Putamen (tissue), 1 donor: ENCODE results near the gene RNF5.
A peak's percentile ranks its signal among the peaks of the same experiment; 100 is the strongest.
"Not testable (repeated sequence)": the region's sequence is repeated elsewhere in the genome, so short reads cannot be mapped to it uniquely, and the experiment has no call there.

Experiments used
- DNase-seq: peaks from one replicate; pipeline ENCODE4 v3.0.0-alpha.2; 2016; ENCODE audit warnings: low spot score

The RNF5 gene

DNA sequence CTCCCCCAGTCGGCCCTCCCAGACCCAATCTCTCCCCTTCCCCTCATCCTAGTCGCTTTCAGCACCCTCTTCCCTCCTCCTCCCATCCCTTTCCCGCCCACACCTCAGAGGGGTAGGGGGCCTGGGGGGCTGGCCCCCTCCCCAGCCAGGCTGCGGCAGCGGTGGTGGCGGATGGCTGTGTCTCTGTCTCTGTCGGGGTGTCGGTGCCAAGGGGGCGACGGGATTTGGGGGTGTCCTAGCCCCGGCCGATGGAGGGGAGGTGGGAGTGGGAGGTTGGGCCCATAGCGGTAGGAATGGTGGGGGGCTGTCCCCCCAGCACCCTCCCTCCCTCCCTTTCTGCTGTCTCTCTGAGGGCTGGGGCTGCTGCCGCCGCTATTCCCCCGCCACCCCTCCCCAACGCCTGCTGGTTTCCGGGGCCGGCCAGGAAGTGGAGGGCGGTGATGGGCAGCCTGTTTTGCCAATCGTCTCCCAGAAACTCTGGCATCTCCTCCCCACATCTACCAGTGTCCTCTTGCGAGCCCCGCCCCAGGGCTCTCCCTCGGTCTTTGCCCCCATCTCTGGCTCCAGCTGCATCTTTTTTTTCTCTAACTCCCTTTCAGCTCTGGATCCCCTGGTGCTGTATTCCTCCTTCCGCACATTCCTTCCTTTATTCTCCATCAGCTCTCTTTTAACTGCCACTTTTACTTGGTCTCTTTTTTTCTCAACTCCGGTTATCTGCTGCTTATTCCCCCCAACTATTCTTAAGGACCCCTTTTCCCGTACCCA, 2.3 kb upstream of the RNF5 start, which contains the start of gene AGPAT1:
TSS of gene AGPAT1 (minus strand) at position 374 of the 765 bp plus-strand sequence. CDS start 4,588 bp downstream, outside the sequence.
- DNase-seq, result peak; percentile 99

DNA sequence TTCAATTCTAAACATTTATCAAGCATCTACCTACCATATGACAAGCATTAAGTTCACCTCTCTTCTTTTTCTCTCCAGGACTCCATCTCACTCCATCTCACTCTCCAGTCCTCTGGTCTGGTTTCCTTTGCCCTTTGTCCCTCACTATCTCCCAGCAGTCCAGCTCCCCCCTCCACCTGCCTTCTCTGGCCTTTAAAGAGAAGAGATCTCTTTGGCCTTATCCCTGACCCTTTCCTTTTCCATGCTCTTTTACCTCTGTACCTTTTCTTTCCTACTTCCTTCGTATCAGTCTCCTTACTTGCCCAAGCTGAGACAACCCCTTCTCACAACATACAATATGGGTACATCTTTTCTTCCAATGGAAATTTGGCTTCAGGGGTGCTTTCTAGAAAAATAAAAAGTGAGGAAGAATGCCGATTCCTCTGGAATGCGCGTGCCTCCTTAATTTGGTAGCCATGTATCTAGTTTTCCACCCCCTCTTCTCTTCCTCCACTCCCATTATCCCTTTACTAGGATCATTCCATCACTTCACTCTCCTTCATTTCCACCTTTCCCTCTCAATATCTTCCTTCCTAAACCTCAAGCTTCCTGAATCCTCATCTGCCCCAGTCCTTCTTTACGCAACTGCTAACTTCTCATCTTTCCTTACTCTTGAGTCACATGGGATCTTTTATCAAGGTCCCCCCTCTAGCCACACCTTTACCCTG, 1.6 kb upstream of the RNF5 start:
- no peak for DNase-seq

DNA sequence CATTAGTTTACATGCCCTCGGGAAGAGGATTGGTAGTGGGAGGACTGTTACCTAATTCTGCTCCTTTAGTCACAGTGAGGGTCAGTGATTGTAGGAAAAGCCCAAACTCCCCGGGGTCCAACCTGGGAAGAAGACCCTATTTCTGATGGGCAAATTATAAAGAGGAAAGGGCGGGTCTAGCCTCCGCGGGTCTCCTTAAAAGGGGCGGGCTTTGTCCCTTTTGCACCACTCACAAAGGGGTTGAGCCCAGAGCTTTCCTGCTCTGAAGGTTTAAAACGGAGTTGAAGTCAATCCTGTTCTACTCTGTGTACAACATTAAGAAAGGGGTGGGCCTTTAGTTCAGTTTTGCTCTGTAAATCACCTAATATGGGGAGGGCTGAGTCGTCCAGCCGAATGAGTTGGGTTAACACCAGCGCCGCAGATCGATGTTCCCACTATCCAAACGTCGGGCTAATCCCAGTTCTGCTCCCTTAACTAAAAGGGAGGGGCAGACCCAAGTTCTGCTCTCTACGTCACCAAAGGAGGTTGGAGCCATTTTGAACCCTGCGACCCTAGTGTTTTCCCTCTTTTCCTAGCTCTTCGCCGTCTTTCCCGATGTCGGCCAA, 920 bp upstream of the RNF5 start:
- no peak for DNase-seq

DNA sequence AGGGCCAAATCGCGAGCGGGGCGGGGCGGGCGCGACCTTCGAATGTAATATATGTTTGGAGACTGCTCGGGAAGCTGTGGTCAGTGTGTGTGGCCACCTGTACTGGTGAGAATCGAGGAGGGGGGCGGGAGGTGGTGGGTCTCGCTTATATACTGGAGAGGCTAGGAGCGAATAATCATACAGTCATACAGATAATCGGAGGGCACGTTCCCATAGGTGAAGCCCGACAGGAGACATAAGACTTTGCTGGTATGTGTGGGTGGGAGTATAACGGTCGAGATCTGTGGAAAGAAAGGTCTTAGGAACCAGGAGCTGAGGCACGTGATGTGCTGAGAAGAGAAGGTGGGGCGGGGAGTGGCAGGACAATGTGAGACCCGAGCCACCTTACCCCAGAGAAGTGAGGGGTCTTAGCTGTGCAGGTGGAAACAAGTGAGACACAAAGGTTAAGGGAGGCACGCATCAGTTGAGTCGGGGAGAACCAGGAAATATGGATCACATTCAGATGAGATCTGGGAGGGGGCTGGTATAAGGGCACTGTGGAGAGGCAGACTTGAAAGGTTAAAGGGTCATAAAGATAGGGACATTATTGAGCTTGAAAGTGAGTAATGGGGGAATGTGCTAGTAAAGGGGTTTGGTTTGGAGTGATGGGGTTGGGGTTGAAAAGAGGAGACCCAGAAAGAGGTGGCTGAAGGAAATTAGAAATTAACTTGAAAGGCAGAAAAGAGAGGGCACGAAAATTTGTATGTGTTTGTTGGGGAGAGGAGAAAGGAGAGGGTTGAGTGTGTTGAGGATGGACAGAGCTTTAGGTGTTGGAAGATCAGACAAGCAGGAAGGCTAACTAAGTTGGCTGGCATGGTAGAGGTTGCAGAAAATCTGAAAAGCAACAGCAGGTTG, 589 bp downstream of the RNF5 start:
- DNase-seq, result no peak

DNA sequence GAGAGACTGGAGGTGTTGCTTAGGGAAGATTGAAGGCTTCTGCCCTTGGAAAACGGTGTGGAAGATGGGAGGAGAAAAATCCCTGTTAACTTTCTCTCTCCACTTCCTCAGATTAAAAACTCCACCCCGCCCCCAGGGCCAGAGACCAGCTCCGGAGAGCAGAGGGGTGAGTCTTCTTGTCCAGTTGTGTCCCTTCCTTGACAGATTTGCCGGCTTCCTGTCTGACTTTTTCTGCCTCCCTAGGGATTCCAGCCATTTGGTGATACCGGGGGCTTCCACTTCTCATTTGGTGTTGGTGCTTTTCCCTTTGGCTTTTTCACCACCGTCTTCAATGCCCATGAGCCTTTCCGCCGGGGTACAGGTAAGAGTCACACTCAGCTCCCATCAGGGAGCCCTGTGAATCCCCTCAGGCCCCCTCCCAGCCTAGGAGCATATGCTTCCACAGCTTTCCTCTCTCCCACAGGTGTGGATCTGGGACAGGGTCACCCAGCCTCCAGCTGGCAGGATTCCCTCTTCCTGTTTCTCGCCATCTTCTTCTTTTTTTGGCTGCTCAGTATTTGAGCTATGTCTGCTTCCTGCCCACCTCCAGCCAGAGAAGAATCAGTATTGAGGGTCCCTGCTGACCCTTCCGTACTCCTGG, 1.7 kb downstream of the RNF5 start:
- no peak for DNase-seq

DNA sequence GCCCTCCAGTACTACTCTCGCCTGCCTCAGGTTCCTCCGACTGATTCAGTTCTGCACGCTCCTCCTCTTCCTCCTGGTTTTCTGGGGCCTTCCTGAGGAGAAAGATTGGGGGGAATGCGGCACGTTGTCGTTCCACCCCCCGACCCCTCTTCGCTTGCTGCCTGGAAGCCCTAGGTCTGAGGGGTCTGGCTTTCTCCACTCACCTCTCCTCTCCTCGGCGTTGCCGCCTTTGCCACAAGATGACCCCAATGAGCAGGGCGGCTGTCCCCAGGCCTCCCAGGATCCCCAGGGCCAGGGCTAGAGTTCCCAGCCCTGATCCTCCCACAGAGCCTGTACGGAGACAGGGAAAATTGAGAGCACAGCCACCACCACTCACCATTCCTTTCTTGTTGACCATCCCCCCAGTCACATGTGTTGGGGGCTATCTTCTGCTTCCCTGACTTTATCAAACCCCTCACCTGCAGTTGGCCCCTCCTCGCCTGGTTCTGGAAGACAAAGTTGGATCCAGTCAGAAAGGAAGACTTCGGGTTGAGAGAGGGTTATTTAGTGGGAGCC, 3.0 kb downstream of the RNF5 start:
- DNase-seq, result no peak

DNA sequence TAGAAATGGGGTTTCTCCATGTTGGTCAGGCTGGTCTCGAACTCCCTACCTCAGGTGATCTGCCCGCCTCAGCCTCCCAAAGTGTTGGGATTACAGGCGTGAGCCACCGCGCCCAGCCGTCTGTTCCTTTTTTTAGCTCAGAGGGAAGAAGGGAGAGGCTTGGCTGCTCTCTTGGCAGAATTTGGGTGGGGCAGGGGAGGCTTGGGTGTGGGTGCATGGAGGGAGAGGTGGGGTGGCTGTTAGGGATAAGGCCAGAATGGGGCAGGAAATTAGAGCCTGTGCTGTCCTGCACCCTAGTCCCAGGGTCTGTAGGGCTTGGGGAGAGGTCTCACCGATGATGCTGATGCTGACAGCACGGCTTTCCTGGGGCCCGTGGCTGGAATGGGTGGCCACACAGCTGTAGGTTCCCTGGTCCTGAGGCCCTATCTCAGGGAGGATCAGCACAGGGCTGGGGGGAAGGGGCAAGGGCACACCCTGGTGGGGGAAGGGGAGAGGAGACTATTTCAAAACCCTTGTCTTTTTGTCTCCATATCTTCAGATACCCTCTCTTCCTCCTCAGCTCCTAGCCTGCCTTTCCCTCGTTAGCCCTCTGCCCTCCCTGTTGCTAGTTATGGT, 3.8 kb downstream of the RNF5 start:
- DNase-seq, result no peak

DNA sequence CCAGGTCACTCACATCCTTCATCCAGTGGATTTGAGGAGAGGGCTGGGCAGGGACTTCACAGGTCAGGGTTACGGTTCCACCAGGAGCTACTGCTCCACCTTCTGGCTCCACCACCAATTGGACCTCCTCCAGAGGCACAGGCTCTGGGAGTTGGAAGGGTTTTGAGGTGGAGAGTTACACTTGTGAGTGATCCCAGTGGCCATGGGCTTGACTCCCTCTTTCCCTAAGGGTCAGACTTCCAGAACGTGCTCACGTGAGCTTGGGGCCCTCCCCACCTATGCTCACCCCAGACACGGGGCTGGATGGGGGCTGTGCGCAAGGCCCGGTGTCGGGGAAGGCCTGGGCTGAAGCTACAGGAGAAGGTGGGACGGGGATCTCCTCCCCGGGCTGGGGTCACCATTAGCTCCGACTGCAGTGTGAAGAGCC, 4.4 kb downstream of the RNF5 start:
- DNase-seq, result no peak

DNA sequence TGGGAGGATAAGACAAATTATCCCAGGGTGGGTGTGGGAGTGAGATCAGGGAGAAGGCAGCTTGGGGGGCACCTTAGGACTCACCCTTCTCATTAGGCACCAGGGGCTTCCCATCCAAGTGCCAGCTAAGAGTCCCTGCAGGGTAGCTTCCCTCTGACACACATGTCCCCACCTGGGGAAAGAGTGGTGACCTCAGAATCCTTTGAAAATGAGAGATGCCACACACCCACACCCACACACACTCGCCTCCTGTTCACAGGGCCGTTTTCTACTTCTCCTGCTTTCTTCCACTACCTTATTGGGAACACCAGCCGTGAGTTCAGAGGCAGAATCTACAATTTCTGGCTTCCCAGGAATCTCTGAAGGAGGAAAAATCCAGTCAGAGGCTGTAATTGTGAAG, 4.8 kb downstream of the RNF5 start:
- no peak for DNase-seq

DNA sequence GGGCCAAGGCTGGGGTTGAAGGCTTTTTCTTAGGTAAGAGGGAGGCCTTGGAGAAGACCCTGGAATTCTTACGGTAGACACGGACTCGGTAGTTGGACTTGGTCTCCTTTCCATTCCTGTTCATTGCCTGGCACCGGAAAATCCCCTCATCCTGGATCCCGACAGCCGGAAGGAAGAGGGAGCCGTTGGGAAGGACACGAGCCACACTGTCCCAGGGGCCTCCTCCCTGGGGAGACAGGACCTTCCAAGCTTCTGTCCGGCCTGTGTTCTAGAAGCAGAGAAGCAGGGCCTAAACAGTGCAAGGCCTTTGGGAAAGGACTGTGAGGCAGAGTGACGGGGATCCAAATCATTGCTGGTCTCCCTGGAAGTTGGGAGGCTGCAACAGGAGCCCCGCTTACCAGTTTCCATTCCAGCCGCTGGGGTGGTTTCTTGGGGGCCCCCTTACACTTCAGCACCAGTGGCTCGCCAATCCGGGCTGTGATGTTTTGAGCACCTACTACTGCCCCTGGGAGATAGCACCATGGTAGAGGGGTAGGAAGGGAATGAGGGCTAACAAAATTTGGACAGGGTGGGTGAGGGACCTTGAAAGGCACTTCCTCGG, 5.4 kb downstream of the RNF5 start:
- DNase-seq, result no peak

DNA sequence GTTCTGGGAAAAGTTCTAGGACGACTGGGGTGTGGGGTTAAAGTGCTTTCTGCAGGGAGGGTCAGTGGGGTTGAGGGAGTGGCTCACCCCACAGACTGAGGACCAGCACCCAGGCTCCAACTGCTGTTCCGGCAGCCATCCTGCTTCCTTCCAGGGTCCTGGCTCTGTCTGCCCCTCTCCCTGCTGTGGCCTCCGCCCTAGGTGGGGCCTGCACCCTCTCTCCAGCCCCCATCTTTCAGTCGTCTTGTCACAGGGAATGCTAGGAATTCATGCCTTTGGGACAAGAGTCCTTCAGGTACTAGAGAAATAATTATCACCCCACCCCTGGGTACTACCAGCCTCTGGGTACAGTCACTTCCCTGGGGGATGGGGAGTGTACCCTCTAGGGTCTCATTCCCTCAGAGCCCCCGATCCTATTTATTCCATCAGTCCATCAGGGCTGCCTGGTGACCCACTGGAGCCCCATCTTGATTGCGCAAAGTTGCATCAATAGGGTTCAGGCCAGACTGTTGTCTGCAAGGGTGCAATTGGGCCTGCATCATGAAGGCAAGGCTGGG, 6.0 kb downstream of the RNF5 start, which contains the start of gene AGER:
TSS of gene AGER (minus strand) at position 170 of the 557 bp plus-strand sequence. CDS start at position 139, 31 bp downstream.
- DNase-seq, result no peak

DNA sequence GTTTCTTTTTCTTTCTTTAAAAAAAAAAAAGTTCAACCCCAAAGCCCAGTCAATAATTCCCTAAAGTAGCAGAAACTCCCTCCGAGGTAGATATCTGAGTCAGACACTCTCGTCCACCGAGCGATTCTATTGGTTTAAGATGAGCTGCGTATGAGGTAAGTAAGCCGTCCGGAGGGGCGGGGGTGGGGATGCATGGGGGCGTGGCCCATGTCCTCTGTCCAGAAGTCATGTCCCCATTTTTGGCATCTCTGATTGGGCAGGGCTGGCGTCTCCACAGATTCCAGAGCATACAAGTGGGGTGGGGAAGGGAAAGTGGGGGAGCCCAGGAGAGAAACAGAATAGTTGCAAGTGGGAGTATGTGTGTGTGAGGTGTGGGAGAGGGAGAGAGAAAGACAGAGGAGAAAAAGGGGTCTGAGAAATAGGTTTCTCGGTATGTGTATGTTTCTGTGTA, 7.5 kb downstream of the RNF5 start:
- not testable (repeated sequence) for DNase-seq

DNA sequence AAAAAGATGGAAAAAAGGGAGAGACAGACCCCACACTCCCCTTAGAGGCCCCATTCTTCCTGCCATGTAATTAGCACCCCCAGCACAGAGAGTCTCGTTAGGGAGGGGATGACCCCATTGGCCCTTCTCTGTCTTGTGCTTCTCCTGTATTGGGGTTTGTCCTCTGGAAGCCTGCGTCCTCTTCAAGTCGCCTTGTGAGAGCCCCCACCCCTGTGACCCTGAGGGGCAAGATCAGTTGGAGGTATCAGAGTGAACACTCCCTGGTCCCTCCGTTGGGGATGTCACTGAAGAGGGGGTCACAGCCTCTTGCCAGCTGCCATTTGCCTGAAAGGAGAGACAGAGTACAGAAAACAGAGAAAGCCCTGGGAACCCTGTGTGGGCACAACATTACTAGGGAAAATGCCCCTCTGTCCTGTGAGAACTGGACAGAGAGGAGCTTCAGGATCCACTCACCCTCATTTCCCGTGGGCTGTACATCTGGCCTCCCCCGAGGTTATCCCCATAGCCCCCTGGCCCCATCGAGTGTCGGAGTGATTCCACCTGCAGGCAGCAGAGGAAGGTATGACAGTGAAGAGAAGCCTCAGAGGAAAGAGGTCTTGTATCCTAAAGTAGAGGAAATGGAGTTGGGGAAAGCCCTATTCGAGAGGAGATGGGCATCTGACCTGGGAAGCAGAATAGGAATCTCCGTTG, 8.1 kb downstream of the RNF5 start:
- DNase-seq, result not testable (repeated sequence)

DNA sequence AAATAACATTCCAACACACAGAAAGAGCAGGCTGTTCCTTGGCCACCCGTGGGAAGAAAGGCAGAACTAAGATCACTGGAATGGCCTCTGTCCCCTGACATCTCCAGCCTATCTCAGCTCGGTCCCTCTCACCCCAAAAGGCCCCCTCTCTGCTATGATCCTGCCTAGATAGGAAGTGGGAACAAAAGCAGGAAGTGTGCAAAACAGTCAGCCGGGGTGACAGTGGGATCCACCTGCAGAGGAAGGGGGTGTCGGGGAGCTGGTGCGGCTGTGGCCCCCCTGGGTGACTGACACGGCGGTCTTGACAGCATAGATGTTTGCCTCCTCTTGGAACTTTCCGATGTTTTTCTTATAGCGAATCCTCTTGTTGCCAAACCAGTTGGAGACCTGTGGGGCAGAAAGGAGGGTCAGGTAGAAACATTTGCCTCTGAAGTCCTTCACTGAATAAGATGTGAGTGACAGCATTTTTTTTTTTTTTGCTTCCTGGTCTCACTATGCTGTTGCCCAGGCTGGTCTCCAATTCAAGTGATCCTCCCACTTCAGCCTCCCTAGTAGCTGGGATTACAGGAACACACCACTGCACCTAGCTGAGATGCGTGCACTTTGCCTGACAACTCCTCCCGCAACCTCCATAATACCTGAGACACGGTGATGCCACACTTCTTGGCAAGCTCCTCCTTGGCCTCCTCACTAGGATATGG, 9.0 kb downstream of the RNF5 start:
- no peak for DNase-seq

DNA sequence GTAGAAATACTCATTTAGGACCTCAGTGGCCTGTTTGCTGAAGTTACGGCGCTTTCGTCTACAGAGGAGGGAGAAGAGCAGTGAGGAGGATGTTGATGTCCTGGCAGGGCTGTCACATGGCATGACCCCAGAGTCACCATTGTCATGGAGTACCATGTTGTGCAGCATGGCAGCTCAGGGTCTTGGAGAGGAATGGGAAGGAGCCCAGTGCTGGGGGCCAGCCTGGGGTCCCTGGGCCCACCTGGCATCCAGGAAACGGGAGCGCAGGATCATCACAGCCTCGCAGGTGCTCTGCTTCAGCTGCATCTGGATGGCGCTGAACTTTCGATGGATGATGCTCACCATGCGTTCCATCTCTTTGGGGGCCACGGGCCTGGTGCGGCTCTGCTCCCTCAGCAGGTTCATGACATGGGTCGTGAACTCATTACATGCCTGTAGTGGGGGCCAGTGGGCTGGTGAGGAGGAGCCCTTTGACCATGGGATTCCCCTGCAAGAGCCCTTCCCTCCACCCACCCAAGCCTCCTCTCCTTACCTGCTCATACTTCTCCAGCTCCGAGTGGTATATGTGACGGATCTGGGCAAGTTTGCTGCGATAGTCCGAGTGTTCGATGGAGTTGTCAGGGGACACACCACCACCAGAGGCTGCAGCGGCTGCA, 9.6 kb downstream of the RNF5 start:
- DNase-seq, result not testable (repeated sequence)

DNA sequence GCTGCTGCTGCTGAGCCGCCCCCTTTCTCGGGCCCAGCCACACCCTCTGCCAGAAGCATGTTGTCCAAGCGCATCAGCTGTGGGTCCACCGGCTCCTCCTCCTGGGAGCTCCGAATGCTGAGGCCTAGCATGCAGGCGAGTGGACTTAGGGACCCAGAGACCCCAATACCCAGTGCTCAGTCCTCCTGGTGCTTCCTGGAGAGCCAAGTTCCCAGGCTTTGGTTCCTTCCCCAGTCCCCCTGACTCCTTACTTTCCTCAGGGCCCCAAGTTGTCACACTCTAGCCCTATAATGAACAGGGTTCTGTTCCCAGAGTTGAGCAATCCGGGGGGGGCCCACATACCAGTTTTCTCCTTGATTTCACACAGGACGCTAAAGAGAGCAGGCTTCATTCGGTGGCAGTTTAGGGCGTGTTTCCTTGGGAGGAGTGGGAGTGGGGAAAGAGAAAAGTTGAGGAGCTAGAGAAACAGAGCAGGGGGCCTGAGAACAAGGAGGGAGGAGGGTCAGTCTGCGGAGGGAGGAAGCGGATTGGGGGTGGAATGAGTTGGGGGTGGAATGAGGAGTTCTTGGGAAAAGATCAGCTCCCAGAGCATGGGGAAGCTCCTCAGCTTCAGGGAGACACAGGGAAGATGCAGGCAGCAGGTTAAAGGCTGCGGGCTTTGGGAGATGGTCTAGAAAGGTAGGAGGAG, 10.3 kb downstream of the RNF5 start:
- no peak for DNase-seq

DNA sequence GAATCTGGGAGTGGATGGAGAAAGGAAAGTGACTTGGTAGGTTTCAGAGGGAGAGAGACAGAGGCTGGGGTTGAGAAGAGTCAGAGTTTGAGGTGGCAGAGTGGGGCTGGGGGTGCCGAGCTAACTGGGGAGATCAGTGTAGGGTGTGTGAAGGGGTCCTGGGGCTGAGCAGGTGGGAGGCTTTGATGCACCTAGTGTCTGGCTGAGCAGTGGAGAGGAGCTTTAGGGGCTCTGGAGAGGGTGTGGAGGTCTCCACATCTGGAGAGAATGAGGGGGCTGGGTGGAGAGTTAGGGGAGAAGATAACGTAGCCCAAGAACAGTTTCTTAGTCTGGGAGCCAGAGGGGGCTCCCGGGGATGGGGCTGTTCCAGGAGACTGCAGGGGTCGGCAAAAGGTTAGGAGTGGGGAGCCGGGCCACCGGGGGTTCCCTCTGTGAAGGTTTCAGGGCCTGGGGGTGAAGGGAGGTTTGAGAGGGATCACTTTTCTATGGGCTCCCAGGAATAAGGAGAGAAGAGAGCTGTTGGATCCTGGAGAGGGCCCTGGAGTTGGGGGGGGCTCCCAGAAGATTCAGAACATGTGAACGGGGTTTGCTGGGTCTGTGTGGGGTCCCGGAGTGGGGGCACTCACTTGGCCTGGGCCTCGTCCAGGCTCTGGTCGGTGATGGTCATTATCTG, 11.0 kb downstream of the RNF5 start:
- DNase-seq, result no peak
